ENCODE results near the gene LSAMP.

- TF ChIP-seq CTCF (IDR thresholded peaks at IDR 0.05) = no peak
- TF ChIP-seq POLR2A (IDR thresholded peaks at IDR 0.05) = no peak
Observed at GRCh38 chr3:115931581-115931980, 513.7 kb downstream of the LSAMP start.
